Activated CD8-positive, alpha-beta memory T cell treated with anti-CD3 and anti-CD28 coated beads, Interleukin-2, amount 50 U/mL, for 4 hours (primary cell): ENCODE results near the gene MRPL24.
"Not testable (repeated sequence)": the region's sequence is repeated elsewhere in the genome, so short reads cannot be mapped to it uniquely, and the experiment has no call there.

Source experiments
- DNase-seq: peaks from one replicate; pipeline ENCODE4 v3.0.0-alpha.2; 2020

The MRPL24 gene

GRCh38 chr1:156740741-156741480, at the start of gene MRPL24:
TSS of gene MRPL24 (minus strand) at chr1:156741088. CDS start at chr1:156738704, 2,384 bp downstream.
- peak; percentile 95 for DNase-seq

- DNase-seq: no peak
These were observed 48.9 kb upstream of the MRPL24 start for GRCh38 chr1:156789621-156790318.

- DNase-seq: no peak
These were observed 47.2 kb upstream of the MRPL24 start for GRCh38 chr1:156788136-156788535.

GRCh38 chr1:156786640-156787039, 45.8 kb upstream of the MRPL24 start:
- DNase-seq: no peak

- DNase-seq: no peak
These were observed 44.6 kb upstream of the MRPL24 start for GRCh38 chr1:156785458-156785857.

GRCh38 chr1:156781585-156782186, 40.8 kb upstream of the MRPL24 start:
- no peak for DNase-seq

- DNase-seq: no peak
These were observed 36.7 kb upstream of the MRPL24 start for GRCh38 chr1:156777573-156777972.

- no peak for DNase-seq
These were observed 36.1 kb upstream of the MRPL24 start for GRCh38 chr1:156776942-156777341.

GRCh38 chr1:156775799-156776198, 34.9 kb upstream of the MRPL24 start:
- no peak for DNase-seq

- DNase-seq: no peak
These were observed 32.7 kb upstream of the MRPL24 start for GRCh38 chr1:156773607-156774006.

GRCh38 chr1:156772728-156773497, 32.0 kb upstream of the MRPL24 start:
- no peak for DNase-seq

- DNase-seq: no peak
These were observed 31.3 kb upstream of the MRPL24 start for GRCh38 chr1:156772222-156772621.

- no peak for DNase-seq
These were observed 27.9 kb upstream of the MRPL24 start for GRCh38 chr1:156768610-156769295.

- no peak for DNase-seq
These were observed 27.2 kb upstream of the MRPL24 start for GRCh38 chr1:156767879-156768604.

GRCh38 chr1:156767101-156767878, 26.4 kb upstream of the MRPL24 start, which contains the start of gene PRCC:
TSS of gene PRCC (plus strand) at chr1:156767535. CDS start at chr1:156767772, 237 bp downstream.
- DNase-seq: peak; percentile 94

GRCh38 chr1:156766298-156767100, 25.6 kb upstream of the MRPL24 start:
- DNase-seq: no peak

GRCh38 chr1:156765666-156766065, 24.8 kb upstream of the MRPL24 start:
- DNase-seq: no peak

- not testable (repeated sequence) for DNase-seq
These were observed 24.2 kb upstream of the MRPL24 start for GRCh38 chr1:156765136-156765535.

GRCh38 chr1:156760796-156761104, 19.9 kb upstream of the MRPL24 start:
- no peak for DNase-seq
